K562 (cell line): ENCODE results near the gene SCLY. TPM values are rescaled to one million over a fixed set of nuclear protein-coding genes. Genes with fewer than 3 reads are reported as not detected.

Experiments
- ATAC-seq: fragments of 200-7000 bp; cut with Tn5 transposase; 3 replicates; pipeline ENCODE4 v1.9.1; 2020; ENCODE audit warnings: moderate library complexity
- BruUV-seq: library from RNA; stranded (reverse); fragments of 400-500 nt; replicated peaks from 2 replicates; lab custom pipeline; 2021; lab: Mats Ljungman, UMichigan
- CTCF ChIA-PET: fragments of 300-600 bp; formaldehyde crosslinking; extraction: SDS; loops from one replicate; lab custom pipeline; 2021; ENCODE audit warnings: low intra/inter-chr PET ratio; lab: Yijun Ruan, JAX
- POLR2A ChIA-PET: fragments of 300-600, 350-650 bp; sonication (Branson Sonifier 250); formaldehyde crosslinking; extraction: SDS; loops from one replicate; lab custom pipeline; 2021; ENCODE audit warnings: antibody characterized with exemption, inconsistent platforms; lab: Yijun Ruan, JAX
- DNase-seq, 4 experiments: peaks; one replicate each; pipeline versions ENCODE4 v3.0.0 to v3.0.0-alpha.2; 2011 to 2018; ENCODE audit warnings: low spot score in 3 of 4, mixed read lengths in 3 of 4; ENCODE audit errors: extremely low read depth in 1 of 4
- FAIRE-seq: peaks from 2 replicates; lab custom pipeline; 2011; peaks lifted over from hg19 to GRCh38; lab: Jason Lieb, UNC
- H2AFZ ChIP-seq: 2 replicates; pipeline ENCODE4 v1.6.0; 2011; ENCODE audit warnings: low read depth, low read length, control low read depth, inconsistent platforms
- H3K27ac ChIP-seq: fragments of 200-600 bp; 3 replicates; pipeline ENCODE4 v1.8.0; 2011; ENCODE audit warnings: low read depth, mild to moderate bottlenecking, control low read depth, inconsistent platforms, low read length, moderate library complexity, mixed read lengths; ENCODE audit errors: extremely low read depth
- H3K27me3 ChIP-seq, 2 experiments: fragments of 300-600 bp in 1 of 2; 2 replicates in 1 of 2; 3 replicates in 1 of 2; pipeline versions ENCODE4 v1.6.0 to v1.8.0; 2011; ENCODE audit warnings: inconsistent platforms in 2 of 2, low read length in 2 of 2, mild to moderate bottlenecking in 1 of 2, mixed read lengths in 1 of 2, moderate library complexity in 1 of 2; ENCODE audit not compliant: control insufficient read depth in 2 of 2, insufficient read depth in 2 of 2
- H3K36me3 ChIP-seq: fragments of 300-600 bp; 3 replicates; pipeline ENCODE4 v1.8.0; 2011; ENCODE audit warnings: mild to moderate bottlenecking, low read length, inconsistent platforms; ENCODE audit not compliant: control insufficient read depth, insufficient read depth
- H3K4me1 ChIP-seq, 2 experiments: fragments of 200-600 bp in 1 of 2; replicated peaks in 1 of 2; 2 replicates in 1 of 2; 3 replicates in 1 of 2; pipeline versions ENCODE4 v1.5.1 to v1.8.0; 2011; ENCODE audit warnings: inconsistent platforms in 2 of 2, low read length in 2 of 2, mild to moderate bottlenecking in 1 of 2, mixed read lengths in 1 of 2, moderate library complexity in 1 of 2; ENCODE audit not compliant: control insufficient read depth in 2 of 2, insufficient read depth in 2 of 2
- H3K4me2 ChIP-seq: 2 replicates; pipeline ENCODE4 v1.6.1; 2011; ENCODE audit warnings: low read length, control low read depth, inconsistent platforms, mixed read lengths; ENCODE audit not compliant: insufficient read depth
- H3K4me3 ChIP-seq: fragments of 200-600 bp; sonication (generic), shearing (Covaris generic); 2 replicates; pipeline ENCODE4 v1.5.1; 2016; ENCODE audit warnings: control low read depth, inconsistent platforms
- H3K79me2 ChIP-seq: fragments of 200-600 bp; 3 replicates; pipeline ENCODE4 v1.8.0; 2011; ENCODE audit warnings: low read length, inconsistent platforms; ENCODE audit not compliant: control insufficient read depth, insufficient read depth
- H3K9ac ChIP-seq, 2 experiments: 2 replicates each; pipeline versions ENCODE4 v1.6.0 to v1.6.1; 2011; ENCODE audit warnings: low read depth in 2 of 2, low read length in 2 of 2, control low read depth in 1 of 2, inconsistent platforms in 1 of 2, mild to moderate bottlenecking in 1 of 2, mixed read lengths in 1 of 2; ENCODE audit not compliant: insufficient read depth in 1 of 2
- H3K9me1 ChIP-seq: one replicate; pipeline ENCODE4 v1.6.0; 2011; ENCODE audit warnings: inconsistent platforms, mild to moderate bottlenecking, low read length, moderate library complexity; ENCODE audit not compliant: control insufficient read depth, insufficient read depth
- H3K9me3 ChIP-seq: replicated peaks from 2 replicates; pipeline ENCODE4 v1.5.1; 2011; ENCODE audit warnings: low read depth, low read length, inconsistent platforms; ENCODE audit not compliant: control insufficient read depth, insufficient read depth
- H4K20me1 ChIP-seq: replicated peaks from 2 replicates; pipeline ENCODE4 v1.6.1; 2011; ENCODE audit warnings: low read length, inconsistent platforms, mixed read lengths; ENCODE audit not compliant: control insufficient read depth, insufficient read depth
- EWSR1 ChIP-seq: fragments of 450-650 bp; IDR thresholded peaks from 2 replicates; pipeline ENCODE4 v1.6.1; 2018; ENCODE audit warnings: borderline replicate concordance, mild to moderate bottlenecking, low read depth, moderate library complexity; ENCODE audit not compliant: partially characterized antibody
- FOXJ2 ChIP-seq: fragments of 200-800 bp; sonication (Bioruptor generic); IDR thresholded peaks from 2 replicates; pipeline ENCODE4 v1.6.1; 2016; ENCODE audit warnings: missing genetic modification characterization, missing compliant biosample characterization
- MTA3 ChIP-seq: fragments of 450-650 bp; formaldehyde crosslinking; IDR thresholded peaks from 2 replicates; pipeline ENCODE4 v1.6.1; 2017; ENCODE audit warnings: mild to moderate bottlenecking, borderline replicate concordance
- SMC3 ChIP-seq: conservative IDR thresholded peaks from 2 replicates; pipeline ENCODE4 v1.6.1; 2011; ENCODE audit warnings: low read depth, low read length, improper control_type of control experiment; ENCODE audit not compliant: insufficient read depth
- USF1 ChIP-seq: sonication (generic); formaldehyde crosslinking; IDR thresholded peaks from 2 replicates; pipeline ENCODE4 v1.9.0; 2022; ENCODE audit warnings: mild to moderate bottlenecking, missing genetic modification reagents
- ZBTB11 ChIP-seq, 3 experiments: fragments of 200-800 bp in 1 of 3; fragments of 250-450 bp in 1 of 3; fragments of 450-650 bp in 1 of 3; sonication (Bioruptor Pico) in 1 of 3; sonication (Bioruptor generic) in 1 of 3; formaldehyde crosslinking in 1 of 3; IDR thresholded peaks; 2 replicates each; pipeline versions ENCODE4 v1.6.1 to v1.8.0; 2016 to 2022; ENCODE audit warnings: mild to moderate bottlenecking in 2 of 3, missing genetic modification characterization in 2 of 3, missing compliant biosample characterization in 1 of 3, moderate library complexity in 1 of 3
- ZNF124 ChIP-seq: sonication (generic); formaldehyde crosslinking; IDR thresholded peaks from 2 replicates; pipeline ENCODE4 v1.8.1; 2022; ENCODE audit warnings: missing genetic modification reagents
- ZSCAN29 ChIP-seq: fragments of 450-650 bp; IDR thresholded peaks from 2 replicates; pipeline ENCODE4 v1.6.1; 2017
- WGBS: fragments of 100-300 bp; shearing (Covaris generic); methylation state at CpG from one replicate; pipeline ENCODE4 v1.1.6; 2016; ENCODE audit warnings: low coverage, mixed read lengths; ENCODE audit not compliant: insufficient coverage; ENCODE audit errors: missing lambda C conversion rate; 5-methylcytosine and 5-hydroxymethylcytosine counted together
- in situ Hi-C: fragments of 300-500 bp; cut with MboI; formaldehyde crosslinking; loops from 4 replicates; pipeline ENCODE4 v1.15.0; 2018; ENCODE audit warnings: inconsistent platforms, mixed read lengths
- intact Hi-C: fragments of 100-400 bp; cut with micrococcal nuclease; formaldehyde crosslinking; loops from 2 replicates; pipeline ENCODE4 v1.14.2; 2022
- polyA plus RNA-seq, 8 experiments: library from polyadenylated mRNA; depleted of rRNA in 4 of 8; stranded (reverse) in 5 of 8; unstranded in 3 of 8; fragments of >200 nt; fragmentation: Nextera tagmentation in 2 of 8; fragmentation: Illumina TruSeq in 1 of 8; extraction: Ambion mirVana in 2 of 8; extraction: Trizol in 1 of 8; gene quantifications; 2 replicates each; pipeline versions ENCODE4 v1.2.1 to v1.2.3, GENCODE V29; 2011 to 2014; ENCODE audit warnings: inconsistent platforms in 1 of 8, missing spikeins in 1 of 8
- total RNA-seq, 7 experiments: library from RNA; depleted of rRNA in 6 of 7; stranded (reverse); fragments of >200 nt in 6 of 7; fragmentation: Illumina TruSeq in 2 of 7; extraction: Trizol in 2 of 7; gene quantifications; 2 replicates each; pipeline versions ENCODE4 v1.2.1 to v1.2.3, GENCODE V29; 2011 to 2021; ENCODE audit warnings: low replicate concordance in 1 of 7

The SCLY gene
- total and polyA plus RNA-seq, 9 of the 15 experiments (the other 6 are each of a cell fraction or from before 2014, with no cell fraction given) = 2.6 to 32.2 (median 21.1) TPM

- no TSS peak for BruUV-seq
- Histone ChIP-seq H2AFZ (no peak overlapping the region), H3K27ac (no peak overlapping the region), H4K20me1 (no peaks in the 10 kb centered on the region), H3K36me3 (peaks cover 39% of the 10 kb centered on the region; the same call in 2 of the 3 replicates), H3K4me2 (no peak overlapping the region), H3K9ac (no peak overlapping the region), H3K79me2 (no peaks in the 10 kb centered on the region), H3K27me3 (no peaks in the 10 kb centered on the region), H3K9me3 (no peaks in the 10 kb centered on the region), H3K4me1 (no peaks in the 10 kb centered on the region), H3K4me3 (no peak overlapping the region), H3K9me1 (no peaks in the 10 kb centered on the region)
- ChIA-PET CTCF (no interaction called here), POLR2A (no interaction called here)
- no peak for ATAC-seq
- intact Hi-C loops = no loop called here
- TF ChIP-seq ZSCAN29 (no peak), USF1 (CRISPR knock-in tag) (no peak), ZNF124 (CRISPR knock-in tag) (no peak)
- in situ Hi-C loops = no loop called here
- FAIRE-seq = no peak
- 95% methylated on average over 3 of the region's 3 CpGs for WGBS
- no peak for DNase-seq
These were observed 25.1 kb downstream of the SCLY start for GRCh38 chr2:238085899-238086298.

- BruUV-seq = no TSS peak
- Histone ChIP-seq H3K27ac (no peak overlapping the region), H3K4me2 (no peak overlapping the region), H3K9me3 (no peaks in the 10 kb centered on the region), H3K4me1 (no peaks in the 10 kb centered on the region), H3K9ac (no peak overlapping the region), H4K20me1 (no peaks in the 10 kb centered on the region), H2AFZ (no peak overlapping the region), H3K36me3 (peaks cover 32% of the 10 kb centered on the region; the same call in 2 of the 3 replicates), H3K79me2 (no peaks in the 10 kb centered on the region), H3K4me3 (no peak overlapping the region), H3K27me3 (no peaks in the 10 kb centered on the region), H3K9me1 (no peaks in the 10 kb centered on the region)
- ChIA-PET POLR2A (interaction anchor here (0.7 to 1.8 kb wide), 2 partner anchors 11 to 305 kb away, joined by 5 to 6 read pairs; no protein-coding TSS in a partner anchor), CTCF (no interaction called here)
- no peak for ATAC-seq
- in situ Hi-C loops (no loop called here), intact Hi-C loops (no loop called here)
- WGBS = 88% methylated on average over 2 of the region's 2 CpGs
- DNase-seq = no peak
- FAIRE-seq = no peak
- TF ChIP-seq USF1 (CRISPR knock-in tag) (no peak), EWSR1 (no peak), FOXJ2 (tag) (no peak), ZBTB11 (CRISPR knock-in tag; IDR thresholded peaks at IDR 0.05) (no peak), SMC3 (no peak), MTA3 (no peak)
These were observed 26.4 kb downstream of the SCLY start for GRCh38 chr2:238087211-238087610.
